NCI-H82 (cell line): ENCODE data around the gene CERKL.
"Not testable (repeated sequence)": the region's sequence is repeated elsewhere in the genome, so short reads cannot be mapped to it uniquely, and the experiment has no call there.

Source experiments
- DNase-seq: peaks from one replicate; lab custom pipeline; 2025; lab: John Stamatoyannopoulos, UW

The CERKL gene

GRCh38 chr2:181656450-181657291, at the start of gene CERKL:
Gene CERKL, minus strand, starts transcription at chr2:181657105. Its CDS starts 99 bp downstream, at chr2:181657006.
- DNase-seq, result peak; percentile 34

GRCh38 chr2:181702519-181702918, 45.6 kb upstream of the CERKL start:
- DNase-seq, result not testable (repeated sequence)

- DNase-seq, result no peak
Observed at GRCh38 chr2:181698223-181698622, 41.3 kb upstream of the CERKL start.

- DNase-seq, result no peak
Observed at GRCh38 chr2:181697571-181697970, 40.7 kb upstream of the CERKL start.

GRCh38 chr2:181697126-181697525, 40.2 kb upstream of the CERKL start:
- no peak for DNase-seq

- no peak for DNase-seq
Observed at GRCh38 chr2:181694271-181694670, 37.4 kb upstream of the CERKL start.

- DNase-seq, result no peak
Observed at GRCh38 chr2:181690860-181691259, 34.0 kb upstream of the CERKL start.

GRCh38 chr2:181686576-181687185, 29.8 kb upstream of the CERKL start:
- peak; percentile 36 for DNase-seq

- peak; percentile 69 for DNase-seq
Observed at GRCh38 chr2:181685150-181685688, 28.3 kb upstream of the CERKL start.

GRCh38 chr2:181684454-181685149, 27.7 kb upstream of the CERKL start:
- peak; percentile 85 for DNase-seq

- DNase-seq, result peak; percentile 90
Observed at GRCh38 chr2:181683518-181684453, 26.9 kb upstream of the CERKL start.

- peak; percentile 70 for DNase-seq
Observed at GRCh38 chr2:181682795-181683517, 26.1 kb upstream of the CERKL start.

GRCh38 chr2:181682026-181682789, 25.3 kb upstream of the CERKL start:
- DNase-seq, result peak; percentile 75

- DNase-seq, result peak; percentile 95
Observed at GRCh38 chr2:181680937-181681811, 24.3 kb upstream of the CERKL start.

- DNase-seq, result peak; percentile 100
Observed at GRCh38 chr2:181680055-181680936, 23.4 kb upstream of the CERKL start, which contains the start of gene NEUROD1. Gene NEUROD1, minus strand, starts transcription at chr2:181680517. Its CDS starts 1,657 bp downstream, at chr2:181678860.

- peak; percentile 77 for DNase-seq
Observed at GRCh38 chr2:181679544-181679979, 22.7 kb upstream of the CERKL start.

GRCh38 chr2:181678861-181679543, 22.1 kb upstream of the CERKL start:
- DNase-seq, result peak; percentile 82
